NK-92 (cell line): ENCODE measurements around the gene UBQLNL.

Experiments
- DNase-seq: peaks from one replicate; lab custom pipeline; 2025; ENCODE audit not compliant: unreplicated experiment; lab: John Stamatoyannopoulos, UW

Gene UBQLNL

DNA sequence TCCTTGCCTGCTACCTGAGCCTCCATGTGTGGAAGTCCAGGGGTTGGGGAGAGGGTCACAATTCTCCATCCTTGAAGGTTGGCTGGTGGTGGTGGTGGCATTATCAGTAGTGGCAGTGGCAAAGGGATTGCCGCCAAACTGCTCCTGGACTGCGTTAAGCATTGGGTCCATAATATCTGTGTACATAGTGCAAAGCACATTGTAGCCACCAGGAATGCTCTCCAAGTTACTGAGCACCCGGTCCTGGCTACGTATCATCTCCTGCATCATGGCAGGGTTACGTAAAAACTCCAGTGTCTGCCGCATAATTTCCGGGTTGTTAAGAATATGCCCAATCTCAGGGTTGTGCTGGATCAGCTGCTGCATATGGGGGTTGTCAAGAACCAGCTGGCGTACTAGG is 7.9 kb downstream of the UBQLNL start:
- DNase-seq, result no peak

GRCh38 chr11:5507933-5508305 is 8.6 kb downstream of the UBQLNL start:
- DNase-seq, result no peak

DNA sequence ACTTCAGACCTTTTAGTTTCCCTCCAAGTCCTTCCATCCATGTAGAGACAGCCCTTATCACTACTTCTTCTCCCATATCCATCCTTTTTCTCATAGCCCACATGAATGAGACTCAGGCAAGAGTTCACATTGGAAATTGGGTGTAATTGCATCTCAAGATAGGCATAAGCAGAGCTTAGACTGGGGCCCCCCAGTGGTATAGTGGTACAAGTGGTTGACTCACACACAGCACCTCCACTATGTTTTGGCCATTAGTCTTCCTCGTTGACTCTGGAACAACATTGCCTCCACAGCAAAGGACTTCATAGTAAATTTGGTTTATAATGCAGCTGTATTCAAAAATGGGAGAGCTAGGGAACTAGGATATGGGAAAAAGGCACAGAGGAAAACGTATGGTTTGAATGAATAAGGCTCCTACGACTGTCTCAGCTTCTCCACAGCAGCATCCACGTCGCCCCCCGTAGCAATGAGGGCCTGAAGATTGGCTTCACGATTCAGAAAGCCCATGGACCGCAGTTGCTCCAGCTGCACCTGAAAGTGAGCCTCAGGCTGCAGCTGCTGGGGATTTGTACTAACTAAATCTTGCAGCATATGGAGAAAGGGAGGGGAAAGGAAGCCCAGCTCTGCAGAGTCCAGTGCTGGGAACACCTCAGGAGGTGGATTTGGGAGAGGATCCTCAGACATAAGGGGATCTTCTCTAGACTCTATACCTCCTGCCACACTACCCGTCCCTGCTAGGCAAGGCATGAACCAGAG is 9.1 kb downstream of the UBQLNL start:
- no peak for DNase-seq

- no peak for DNase-seq
These were observed 11.0 kb downstream of the UBQLNL start for GRCh38 chr11:5505363-5506048.

DNA sequence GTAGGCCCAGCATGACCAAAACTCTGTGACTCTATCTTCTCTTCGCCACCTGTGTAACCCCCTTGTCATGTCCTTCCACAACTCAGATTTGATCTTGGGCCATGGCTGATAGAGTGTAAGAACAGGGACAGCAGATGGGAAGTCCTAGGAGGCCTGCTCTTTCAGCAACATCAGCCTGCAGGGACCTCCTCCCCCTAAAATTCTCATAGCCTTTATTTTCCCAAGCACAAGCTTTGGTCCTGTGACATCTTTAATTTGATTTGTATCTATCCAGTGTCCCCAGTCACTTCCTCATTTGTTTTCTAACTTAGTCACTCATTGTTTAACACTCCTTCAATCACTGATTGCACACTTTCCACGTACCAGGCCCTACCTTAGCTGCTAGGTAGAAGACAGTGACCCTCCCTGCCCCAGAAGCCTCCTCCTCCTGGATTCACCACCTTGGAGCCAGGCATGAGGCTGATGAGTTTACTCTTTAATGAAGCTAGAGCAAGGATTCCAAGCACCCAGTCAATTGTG is 12.0 kb downstream of the UBQLNL start:
- DNase-seq, result no peak

DNA sequence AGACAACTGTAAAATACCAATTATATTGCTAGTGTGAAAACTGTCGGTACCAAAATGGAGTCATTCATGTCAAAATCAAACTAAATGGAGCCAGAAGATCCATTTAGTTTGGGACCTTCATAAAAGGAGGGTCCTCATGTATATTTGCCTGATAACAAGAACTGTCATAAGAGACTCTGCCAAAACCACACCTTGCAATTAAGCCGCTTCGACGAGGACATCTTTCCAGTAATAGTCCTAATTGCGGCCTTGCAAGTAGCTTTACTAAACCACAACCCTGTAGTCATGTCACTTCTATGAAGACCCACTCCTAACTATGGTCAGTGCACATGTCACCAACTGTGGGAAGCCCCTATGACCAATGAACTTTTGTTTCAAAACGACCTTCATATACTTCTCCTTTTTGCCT is 16.1 kb downstream of the UBQLNL start:
- no peak for DNase-seq

GRCh38 chr11:5499671-5500070 is 16.8 kb downstream of the UBQLNL start:
- no peak for DNase-seq

DNA sequence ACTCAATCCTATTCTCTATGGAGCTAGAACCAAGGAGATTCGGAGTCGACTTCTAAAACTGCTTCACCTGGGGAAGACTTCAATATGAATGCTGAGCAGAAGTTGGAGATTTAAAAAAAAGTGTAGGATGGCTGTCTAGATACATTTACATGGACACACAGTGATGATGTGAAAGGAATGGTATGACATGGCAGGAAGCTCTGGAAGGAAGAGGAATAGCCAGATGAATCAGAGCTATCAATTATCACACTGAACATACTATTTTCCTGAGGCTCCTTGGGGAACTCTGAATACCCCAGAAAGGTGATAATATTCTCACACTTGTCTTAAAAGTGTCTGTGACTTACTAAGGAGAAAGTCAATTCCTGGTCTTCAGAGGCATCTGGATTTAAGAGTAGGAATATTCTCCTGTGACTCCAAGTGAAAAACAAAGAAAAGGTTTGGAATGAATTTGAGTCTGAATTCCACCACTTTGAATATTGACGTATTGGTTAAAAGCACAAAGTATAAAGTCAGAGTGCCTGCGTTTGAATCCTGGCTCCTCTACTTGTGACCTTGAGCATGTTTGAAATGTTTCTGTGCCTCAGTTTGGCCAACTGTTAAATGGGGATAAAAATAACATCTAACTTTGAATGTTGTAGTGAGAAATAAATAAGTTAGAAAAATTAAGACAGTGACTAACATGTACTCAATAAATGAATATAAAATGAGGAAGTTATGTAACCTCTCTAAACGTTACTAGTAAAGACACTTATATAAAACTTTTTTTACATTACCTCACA is 26.7 kb downstream of the UBQLNL start:
- DNase-seq, result no peak

DNA sequence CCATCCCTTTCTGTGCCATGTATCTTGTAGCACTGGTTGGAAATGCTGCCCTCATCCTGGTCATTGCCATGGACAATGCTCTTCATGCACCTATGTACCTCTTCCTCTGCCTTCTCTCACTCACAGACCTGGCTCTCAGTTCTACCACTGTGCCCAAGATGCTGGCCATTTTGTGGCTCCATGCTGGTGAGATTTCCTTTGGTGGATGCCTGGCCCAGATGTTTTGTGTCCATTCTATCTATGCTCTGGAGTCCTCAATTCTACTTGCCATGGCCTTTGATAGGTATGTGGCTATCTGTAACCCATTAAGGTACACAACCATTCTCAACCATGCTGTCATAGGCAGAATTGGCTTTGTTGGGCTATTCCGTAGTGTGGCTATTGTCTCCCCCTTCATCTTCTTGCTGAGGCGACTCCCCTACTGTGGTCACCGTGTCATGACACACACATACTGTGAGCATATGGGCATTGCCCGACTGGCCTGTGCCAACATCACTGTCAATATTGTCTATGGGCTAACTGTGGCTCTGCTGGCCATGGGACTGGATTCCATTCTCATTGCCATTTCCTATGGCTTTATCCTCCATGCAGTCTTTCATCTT is 27.6 kb downstream of the UBQLNL start:
- no peak for DNase-seq

- no peak for DNase-seq
These were observed 28.1 kb downstream of the UBQLNL start, which contains the start of gene OR52D1 for GRCh38 chr11:5488385-5488784. OR52D1 (plus strand) TSS chr11:5488685; CDS start chr11:5488707, 22 bp downstream.

DNA sequence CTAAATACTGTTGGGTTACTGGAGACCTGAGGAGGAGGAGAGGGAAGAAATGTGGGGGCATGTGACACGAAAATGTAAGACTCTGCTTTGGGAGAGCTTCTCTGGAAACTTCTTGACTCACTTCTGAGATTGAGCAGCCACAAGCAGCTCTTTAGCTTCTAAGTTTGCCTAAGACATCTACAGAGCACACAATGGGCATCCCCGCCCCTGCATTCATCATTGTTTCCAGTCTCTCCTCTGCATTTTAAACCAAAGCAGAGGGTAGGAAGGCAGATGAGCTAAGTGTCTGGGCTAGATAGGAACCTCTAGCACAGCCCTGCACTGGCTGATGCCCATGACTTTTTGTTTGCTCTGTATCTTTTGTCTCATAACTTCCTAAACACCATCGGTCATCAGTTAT is 30.1 kb downstream of the UBQLNL start:
- DNase-seq, result no peak

GRCh38 chr11:5486003-5486402 is 30.5 kb downstream of the UBQLNL start:
- no peak for DNase-seq

GRCh38 chr11:5476186-5476819 is 40.2 kb downstream of the UBQLNL start:
- no peak for DNase-seq

GRCh38 chr11:5473921-5474320 is 42.6 kb downstream of the UBQLNL start:
- DNase-seq, result no peak

DNA sequence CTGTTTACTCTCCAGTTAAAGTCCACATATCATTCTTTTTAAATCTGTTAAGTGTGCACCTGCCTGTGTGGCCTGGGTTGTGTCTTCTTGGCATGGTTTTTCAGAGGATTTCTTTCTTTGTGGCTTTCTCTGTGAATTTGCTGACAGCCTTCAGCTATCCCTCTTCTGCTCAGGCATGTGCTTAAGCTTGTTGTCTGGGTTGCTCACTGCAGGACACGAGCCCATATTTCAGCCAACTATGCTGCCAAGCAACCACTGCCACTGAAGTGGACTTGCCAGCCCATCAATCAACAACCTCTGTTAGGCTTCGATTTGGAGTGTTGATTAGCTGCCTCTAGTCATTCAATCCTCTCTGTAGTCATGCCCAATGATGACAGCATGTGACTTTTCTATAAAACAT is 49.0 kb downstream of the UBQLNL start:
- no peak for DNase-seq
